GM12878 (cell line): ENCODE data around the gene CDC14A. TPM values are rescaled to one million over a fixed set of nuclear protein-coding genes. Genes with fewer than 3 reads are reported as not detected.

Source experiments
- ATAC-seq: fragments of 200-7000 bp; cut with Tn5 transposase; 3 replicates; pipeline ENCODE4 v1.9.1; 2020; ENCODE audit warnings: mild to moderate bottlenecking, moderate library complexity
- BruUV-seq: library from RNA; stranded (reverse); fragments of 400-500 nt; replicated peaks from 2 replicates; lab custom pipeline; 2021; lab: Mats Ljungman, UMichigan
- CTCF ChIA-PET: fragments of 300-600 bp; sonication (Branson Sonifier 250); formaldehyde crosslinking; extraction: SDS; loops from one replicate; lab custom pipeline; 2021; ENCODE audit warnings: inconsistent platforms; lab: Yijun Ruan, JAX
- POLR2A ChIA-PET: fragments of 350-600 bp; formaldehyde crosslinking; extraction: SDS; loops from one replicate; lab custom pipeline; 2021; ENCODE audit warnings: inconsistent platforms; lab: Charles Lee
- RAD21 ChIA-PET: fragments of 300-600 bp; sonication (Branson Sonifier 250); formaldehyde crosslinking; loops from one replicate; lab custom pipeline; 2023; ENCODE audit warnings: antibody characterized with exemption; ENCODE audit not compliant: unreplicated experiment; lab: Charles Lee
- SMC1A ChIA-PET: fragments of 300-600 bp; sonication (Branson Sonifier 250); formaldehyde crosslinking; loops from one replicate; lab custom pipeline; 2023; ENCODE audit not compliant: unreplicated experiment, uncharacterized antibody; lab: Charles Lee
- DNase-seq: peaks from one replicate; pipeline ENCODE4 v3.0.0-alpha.2; 2011; ENCODE audit warnings: low read depth, low spot score
- FAIRE-seq: peaks from 3 replicates; lab custom pipeline; 2011; peaks lifted over from hg19 to GRCh38; lab: Jason Lieb, UNC
- H2AFZ ChIP-seq: 2 replicates; pipeline ENCODE4 v1.6.0; 2011; ENCODE audit warnings: low read depth, low read length, control low read depth; ENCODE audit not compliant: control insufficient read depth
- H3K27ac ChIP-seq: 2 replicates; pipeline ENCODE4 v1.5.1; 2011; ENCODE audit warnings: control low read depth; ENCODE audit not compliant: control insufficient read depth, insufficient read depth
- H3K27me3 ChIP-seq, 2 experiments: replicated peaks in 1 of 2; 2 replicates each; pipeline versions ENCODE4 v1.6.0 to v1.6.1; 2011; ENCODE audit warnings: low read length in 1 of 2; ENCODE audit not compliant: control insufficient read depth in 2 of 2, insufficient read depth in 2 of 2
- H3K36me3 ChIP-seq, 2 experiments: 2 replicates each; pipeline ENCODE4 v1.5.1; 2011; ENCODE audit warnings: low read length in 1 of 2; ENCODE audit not compliant: control insufficient read depth in 2 of 2, insufficient read depth in 2 of 2
- H3K4me1 ChIP-seq: 2 replicates; pipeline ENCODE4 v1.6.1; 2011; ENCODE audit warnings: mild to moderate bottlenecking, low read length, moderate library complexity, mixed read lengths; ENCODE audit not compliant: control insufficient read depth, insufficient read depth
- H3K4me2 ChIP-seq: 2 replicates; pipeline ENCODE4 v1.6.0; 2011; ENCODE audit warnings: control low read depth; ENCODE audit not compliant: control insufficient read depth, insufficient read depth
- H3K4me3 ChIP-seq: fragments of 200-600 bp; sonication (generic); 2 replicates; pipeline ENCODE4 v1.5.1; 2016
- H3K79me2 ChIP-seq: 2 replicates; pipeline ENCODE4 v1.6.0; 2011; ENCODE audit warnings: low read length; ENCODE audit not compliant: control insufficient read depth, insufficient read depth
- H3K9ac ChIP-seq: 2 replicates; pipeline ENCODE4 v1.8.0; 2011; ENCODE audit warnings: low read length, control low read depth, mixed read lengths; ENCODE audit not compliant: control insufficient read depth, insufficient read depth
- H3K9me3 ChIP-seq: replicated peaks from 3 replicates; pipeline ENCODE4 v1.5.1; 2011; ENCODE audit warnings: mild to moderate bottlenecking, low read length; ENCODE audit not compliant: control insufficient read depth, insufficient read depth
- H4K20me1 ChIP-seq: 2 replicates; pipeline ENCODE4 v1.6.0; 2011; ENCODE audit not compliant: control insufficient read depth, insufficient read depth
- BACH1 ChIP-seq: fragments of 450-650 bp; IDR thresholded peaks from 2 replicates; pipeline ENCODE4 v1.6.1; 2017; ENCODE audit warnings: mild to moderate bottlenecking, borderline replicate concordance
- E2F8 ChIP-seq: fragments of 450-650 bp; IDR thresholded peaks from 2 replicates; pipeline ENCODE4 v1.6.1; 2018; ENCODE audit warnings: mild to moderate bottlenecking, low read depth, moderate library complexity; ENCODE audit not compliant: partially characterized antibody
- EGR1 ChIP-seq, 2 experiments: IDR thresholded peaks; 1 replicate in 1 of 2; 2 replicates in 1 of 2; pipeline ENCODE4 v1.6.1; 2011 to 2012; ENCODE audit warnings: low read depth in 2 of 2, low read length in 2 of 2, borderline replicate concordance in 1 of 2, mild to moderate bottlenecking in 1 of 2, moderate library complexity in 1 of 2
- FOS ChIP-seq: IDR thresholded peaks from 3 replicates; pipeline ENCODE4 v1.6.1; 2011; ENCODE audit warnings: borderline replicate concordance; ENCODE audit not compliant: insufficient read length; ENCODE audit errors: extremely low read depth
- JUNB ChIP-seq: IDR thresholded peaks from 2 replicates; pipeline ENCODE4 v1.6.1; 2016; ENCODE audit warnings: antibody characterized with exemption, mild to moderate bottlenecking
- NRF1 ChIP-seq: conservative IDR thresholded peaks from 2 replicates; pipeline ENCODE4 v1.6.1; 2011; ENCODE audit warnings: mild to moderate bottlenecking, low read depth, low read length, improper control_type of control experiment
- POU2F2 ChIP-seq: IDR thresholded peaks from 3 replicates; pipeline ENCODE4 v1.6.1; 2011; ENCODE audit warnings: low read depth, mild to moderate bottlenecking, low read length, borderline replicate concordance
- RAD51 ChIP-seq: fragments of 450-650 bp; IDR thresholded peaks from 2 replicates; pipeline ENCODE4 v1.6.1; 2016; ENCODE audit warnings: moderate library complexity, mild to moderate bottlenecking, inconsistent platforms
- RCOR1 ChIP-seq: conservative IDR thresholded peaks from 2 replicates; pipeline ENCODE4 v1.6.1; 2012; ENCODE audit warnings: low read depth, low read length, improper control_type of control experiment
- RELA ChIP-seq: fragments of 450-650 bp; IDR thresholded peaks from 2 replicates; pipeline ENCODE4 v1.8.0; 2014; ENCODE audit warnings: borderline replicate concordance; ENCODE audit not compliant: partially characterized antibody
- SPI1 ChIP-seq: IDR thresholded peaks from 2 replicates; pipeline ENCODE4 v1.6.1; 2011; ENCODE audit warnings: low read depth, mild to moderate bottlenecking, low read length, moderate library complexity, borderline replicate concordance; ENCODE audit not compliant: insufficient read depth
- SRF ChIP-seq, 2 experiments: IDR thresholded peaks; 2 replicates each; pipeline ENCODE4 v1.6.1; 2011; ENCODE audit warnings: low read depth in 2 of 2, low read length in 2 of 2, mild to moderate bottlenecking in 1 of 2, moderate library complexity in 1 of 2
- TAF1 ChIP-seq: IDR thresholded peaks from 2 replicates; pipeline ENCODE4 v1.6.1; 2011; ENCODE audit warnings: mild to moderate bottlenecking, low read depth, low read length, borderline replicate concordance
- ZBTB11 ChIP-seq: fragments of 450-650 bp; formaldehyde crosslinking; IDR thresholded peaks from 2 replicates; pipeline ENCODE4 v1.5.0; 2022; ENCODE audit warnings: mild to moderate bottlenecking, missing genetic modification characterization
- WGBS: methylation state at CpG from one replicate; pipeline ENCODE4 v1.1.6; 2016; ENCODE audit warnings: low lambda C conversion rate; ENCODE audit not compliant: insufficient replicate concordance, insufficient coverage; ENCODE audit errors: missing lambda C conversion rate; 5-methylcytosine and 5-hydroxymethylcytosine counted together
- in situ Hi-C: fragments of 300-500 bp; cut with MboI; formaldehyde crosslinking; loops from 9 replicates; pipeline ENCODE4 v1.14.3; 2018; ENCODE audit warnings: mixed read lengths
- intact Hi-C: fragments of 100-400 bp; cut with micrococcal nuclease; formaldehyde crosslinking; loops from one replicate; pipeline ENCODE4 v1.14.2; 2022; ENCODE audit not compliant: unreplicated experiment
- polyA plus RNA-seq, 11 experiments: library from polyadenylated mRNA; depleted of rRNA in 4 of 11; unstranded in 6 of 11; stranded (reverse) in 5 of 11; fragments of >200 nt; fragmentation: Nextera tagmentation in 4 of 11; fragmentation: Illumina TruSeq in 1 of 11; extraction: Ambion mirVana in 4 of 11; extraction: Trizol in 1 of 11; gene quantifications; 1 replicate in 1 of 11; 2 replicates in 10 of 11; pipeline versions ENCODE4 v1.2.1 to v1.2.3, GENCODE V29; 2011 to 2016; ENCODE audit warnings: inconsistent platforms in 2 of 11, missing spikeins in 2 of 11, low read depth in 1 of 11
- total RNA-seq, 4 experiments: library from RNA; depleted of rRNA in 3 of 4; stranded (reverse); fragments of >200 nt in 3 of 4; fragmentation: Illumina TruSeq in 1 of 4; extraction: Trizol in 1 of 4; gene quantifications; 2 replicates each; pipeline versions ENCODE4 v1.2.1 to v1.2.3, GENCODE V29; 2013 to 2021

The CDC14A gene
- total and polyA plus RNA-seq, 10 of the 15 experiments (the other 5 are each of a cell fraction or from before 2014, with no cell fraction given): 1.5 to 7.1 (median 5.5) TPM

- no peak for TF ChIP-seq E2F8
These were observed 48.1 kb upstream of the CDC14A start (continued) for GRCh38 chr1:100304227-100304626.

- Histone ChIP-seq H3K9ac (no peak overlapping the region), H3K36me3 (no peaks in the 10 kb centered on the region), H3K4me3 (no peak overlapping the region), H3K4me2 (no peak overlapping the region), H4K20me1 (no peaks in the 10 kb centered on the region), H3K27ac (no peak overlapping the region), H3K4me1 (no peaks in the 10 kb centered on the region), H3K9me3 (no peaks in the 10 kb centered on the region), H3K27me3 (no peaks in the 10 kb centered on the region), H2AFZ (no peak overlapping the region), H3K79me2 (no peaks in the 10 kb centered on the region)
- ATAC-seq: no peak
- whole genome bisulfite sequencing: 62% methylated on average over 3 of the region's 3 CpGs
- intact Hi-C loops (no loop called here), in situ Hi-C loops (no loop called here)
- ChIA-PET POLR2A (no interaction called here), RAD21 (no interaction called here), SMC1A (interaction anchor here (1.2 kb wide), 1 partner anchor 19 kb away, joined by 3 read pairs; no protein-coding TSS in a partner anchor), CTCF (no interaction called here)
- TF ChIP-seq SRF (IDR thresholded peaks at IDR 0.05; ENCODE audit: low read depth in 2 of 2, low read length in 2 of 2): no peak
- TF ChIP-seq EGR1 (IDR thresholded peaks at IDR 0.05; ENCODE audit: borderline replicate concordance in 1 of 2, low read depth in 2 of 2, low read length in 2 of 2): no peak
- TF ChIP-seq SPI1: no peak
- TF ChIP-seq BACH1: no peak
- TF ChIP-seq TAF1: no peak
- no peak for TF ChIP-seq RELA
- no peak for TF ChIP-seq RCOR1
- no peak for TF ChIP-seq NRF1
- TF ChIP-seq POU2F2: no peak
- no peak for TF ChIP-seq FOS
- no peak for TF ChIP-seq ZBTB11 (CRISPR knock-in tag)
- TF ChIP-seq JUNB: no peak
- no peak for TF ChIP-seq RAD51
- no TSS peak for BruUV-seq
- no peak for FAIRE-seq
- no peak for DNase-seq
These were observed 47.4 kb upstream of the CDC14A start for GRCh38 chr1:100304921-100305320.
